Lung (tissue), 12 donors: Measurements from ENCODE around the gene TTC32. TPM values are rescaled to one million over a fixed set of nuclear protein-coding genes. Genes with fewer than 3 reads are reported as not detected.

ENCODE experiments used
- ATAC-seq: fragments of 200-7000 bp; cut with Tn5 transposase; one replicate; pipeline ENCODE4 v1.9.1; 2020; ENCODE audit warnings: moderate number of reproducible peaks; ENCODE audit not compliant: insufficient read depth, low FRiP score
- DNase-seq, 3 donors: peaks; one replicate each; pipeline ENCODE4 v3.0.0-alpha.2; 2013 to 2017
- H3K27ac ChIP-seq, 2 donors: one replicate each; pipeline ENCODE4 v1.5.1; 2013; ENCODE audit warnings: mild to moderate bottlenecking in 2 of 2, moderate library complexity in 2 of 2, control low read depth in 1 of 2, inconsistent platforms in 1 of 2, low read depth in 1 of 2, low read length in 1 of 2
- H3K27me3 ChIP-seq, 3 donors: one replicate each; pipeline ENCODE4 v1.5.1; 2013; ENCODE audit warnings: low read length in 2 of 3; ENCODE audit not compliant: control insufficient read depth in 3 of 3, insufficient read depth in 3 of 3
- H3K36me3 ChIP-seq, 4 donors: one replicate each; pipeline ENCODE4 v1.5.1; 2013; ENCODE audit warnings: low read length in 4 of 4, mild to moderate bottlenecking in 1 of 4, moderate library complexity in 1 of 4; ENCODE audit not compliant: control insufficient read depth in 4 of 4, insufficient read depth in 4 of 4
- H3K4me1 ChIP-seq, 5 donors: one replicate each; pipeline ENCODE4 v1.5.1; 2013; ENCODE audit warnings: low read length in 5 of 5, mild to moderate bottlenecking in 2 of 5, moderate library complexity in 1 of 5; ENCODE audit not compliant: control insufficient read depth in 5 of 5, insufficient read depth in 5 of 5
- H3K4me3 ChIP-seq: one replicate; pipeline ENCODE4 v1.5.1; 2013; ENCODE audit warnings: mild to moderate bottlenecking, control low read depth, moderate library complexity
- H3K9ac ChIP-seq, 2 donors: one replicate each; pipeline ENCODE4 v1.5.1; 2013; ENCODE audit warnings: low read length in 2 of 2, control low read depth in 1 of 2; ENCODE audit not compliant: insufficient read depth in 1 of 2
- H3K9me3 ChIP-seq, 4 donors: one replicate each; pipeline ENCODE4 v1.5.1; 2013; ENCODE audit warnings: low read length in 3 of 4, mild to moderate bottlenecking in 1 of 4, moderate library complexity in 1 of 4; ENCODE audit not compliant: control insufficient read depth in 4 of 4, insufficient read depth in 3 of 4
- WGBS, 2 donors: extraction: QIAGEN DNeasy Blood & Tissue Kit; methylation state at CpG; one replicate each; pipeline ENCODE4 v1.1.7; 2013; 5-methylcytosine and 5-hydroxymethylcytosine counted together
- polyA plus RNA-seq, 2 donors: library from polyadenylated mRNA; stranded (reverse); fragments of 200-250 nt; gene quantifications; one replicate each; pipeline ENCODE4 v1.2.1, GENCODE V29; 2013
- total RNA-seq, 2 donors: library from RNA; depleted of rRNA in 1 of 2; stranded (reverse); fragments of >200 nt in 1 of 2; gene quantifications; one replicate each; pipeline ENCODE4 v1.2.1, GENCODE V29; 2014 to 2021
- TF ChIP-seq, protein P1 (sequence below): IDR thresholded peaks from 2 replicates; pipeline ENCODE4 v1.5.1; 2012; ENCODE audit warnings: mild to moderate bottlenecking; ENCODE audit errors: control extremely low read depth, extremely low read depth
- donor health status: control.
- donor health status: control.
- donor health status: Bipolar disorder and iron deficiency.
- donor health status: healthy.
- donor health status: DM: yes; HTN: yes; CAD: no.

Gene TTC32
- total and polyA plus RNA-seq, 4 donors, result 11.5 to 47.3 (median 16.2) TPM

DNA sequence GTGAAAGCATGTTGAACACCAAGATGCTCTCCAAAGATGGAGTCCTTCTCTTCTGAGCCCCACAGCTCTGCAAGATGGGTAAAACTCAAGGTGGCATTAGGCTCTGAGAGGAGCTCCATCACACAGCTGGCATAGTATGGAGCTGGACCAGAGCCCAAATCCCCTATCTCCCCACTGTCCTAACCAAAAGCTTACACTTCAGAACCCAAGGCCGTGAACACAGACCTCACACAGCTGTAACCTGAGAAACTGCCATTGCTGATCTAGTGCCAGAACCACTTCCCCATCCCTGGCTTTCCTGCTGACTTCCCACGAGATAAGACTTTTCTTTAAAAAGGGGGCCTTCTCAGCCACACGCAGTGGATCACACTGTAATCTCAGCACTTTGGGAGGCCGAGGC lies 25.0 kb downstream of the TTC32 start:
- H3K27me3 ChIP-seq, result no peaks in the 10 kb centered on the region
- H3K9ac ChIP-seq, result no peak overlapping the region
- no peak for ATAC-seq
- TF ChIP-seq, protein P1, sequence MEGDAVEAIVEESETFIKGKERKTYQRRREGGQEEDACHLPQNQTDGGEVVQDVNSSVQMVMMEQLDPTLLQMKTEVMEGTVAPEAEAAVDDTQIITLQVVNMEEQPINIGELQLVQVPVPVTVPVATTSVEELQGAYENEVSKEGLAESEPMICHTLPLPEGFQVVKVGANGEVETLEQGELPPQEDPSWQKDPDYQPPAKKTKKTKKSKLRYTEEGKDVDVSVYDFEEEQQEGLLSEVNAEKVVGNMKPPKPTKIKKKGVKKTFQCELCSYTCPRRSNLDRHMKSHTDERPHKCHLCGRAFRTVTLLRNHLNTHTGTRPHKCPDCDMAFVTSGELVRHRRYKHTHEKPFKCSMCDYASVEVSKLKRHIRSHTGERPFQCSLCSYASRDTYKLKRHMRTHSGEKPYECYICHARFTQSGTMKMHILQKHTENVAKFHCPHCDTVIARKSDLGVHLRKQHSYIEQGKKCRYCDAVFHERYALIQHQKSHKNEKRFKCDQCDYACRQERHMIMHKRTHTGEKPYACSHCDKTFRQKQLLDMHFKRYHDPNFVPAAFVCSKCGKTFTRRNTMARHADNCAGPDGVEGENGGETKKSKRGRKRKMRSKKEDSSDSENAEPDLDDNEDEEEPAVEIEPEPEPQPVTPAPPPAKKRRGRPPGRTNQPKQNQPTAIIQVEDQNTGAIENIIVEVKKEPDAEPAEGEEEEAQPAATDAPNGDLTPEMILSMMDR, result no peak
- no peak overlapping the region for H3K4me3 ChIP-seq
- no peak overlapping the region for H3K27ac ChIP-seq
- H3K4me1 ChIP-seq, result no peaks in the 10 kb centered on the region
- peak in 2 of 3 donors; percentile 11 to 52 for DNase-seq
- WGBS, 2 donors, result 48 to 82% methylated on average over 4 of the region's 4 CpGs
- no peaks in the 10 kb centered on the region for H3K9me3 ChIP-seq
- no peaks in the 10 kb centered on the region for H3K36me3 ChIP-seq

DNA sequence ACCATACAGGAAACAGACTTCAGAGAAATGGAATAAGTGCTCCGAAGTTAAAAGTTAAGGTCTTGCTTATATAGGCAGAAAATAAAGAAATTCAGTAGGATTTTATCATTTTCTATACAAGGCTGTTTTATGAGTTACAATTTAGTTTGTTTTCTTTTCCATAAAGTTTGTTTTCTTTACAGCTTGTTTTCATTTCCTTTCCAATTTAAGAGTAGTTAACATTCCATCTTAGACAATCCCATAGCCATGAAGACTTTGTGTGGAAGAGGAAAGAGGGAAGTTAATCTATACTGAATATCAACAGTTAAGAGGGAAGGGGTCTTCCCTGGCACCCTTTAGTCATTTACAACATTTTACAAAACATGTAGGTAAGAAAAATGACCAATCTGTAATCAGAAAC lies 26.5 kb downstream of the TTC32 start:
- H3K4me3 ChIP-seq, result no peak overlapping the region
- H3K27ac ChIP-seq, result no peak overlapping the region
- H3K4me1 ChIP-seq, result no peaks in the 10 kb centered on the region
- 89 to 90% methylated on average over 1 of the region's 1 CpG for WGBS, 2 donors
- no peaks in the 10 kb centered on the region for H3K9me3 ChIP-seq
- no peak overlapping the region for H3K9ac ChIP-seq
- TF ChIP-seq, protein P1, result no peak
- no peaks in the 10 kb centered on the region for H3K27me3 ChIP-seq
- ATAC-seq (no peak), DNase-seq (no peak)
- no peaks in the 10 kb centered on the region for H3K36me3 ChIP-seq

DNA sequence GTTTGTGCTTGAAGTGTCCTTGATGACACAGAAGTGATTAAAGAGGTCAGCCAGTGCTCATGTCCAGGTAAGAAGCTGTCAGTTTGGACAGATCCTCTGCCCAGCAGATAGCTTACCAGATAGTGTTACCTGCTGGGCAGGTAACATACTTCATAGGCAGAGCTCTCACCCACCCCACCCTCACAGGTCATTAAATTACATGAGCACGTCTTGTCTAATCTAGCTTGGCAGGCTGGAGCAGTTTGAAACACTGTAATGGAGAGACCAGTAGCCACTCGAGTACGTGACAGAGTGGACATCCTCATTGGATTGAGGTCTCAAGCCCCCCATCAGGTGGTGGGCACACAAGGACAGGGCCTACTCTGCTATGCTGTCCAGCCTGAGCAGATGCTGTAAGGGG lies 27.1 kb downstream of the TTC32 start:
- Histone ChIP-seq H3K4me1 (no peaks in the 10 kb centered on the region), H3K9me3 (no peaks in the 10 kb centered on the region), H3K27ac (no peak overlapping the region), H3K36me3 (no peaks in the 10 kb centered on the region), H3K9ac (no peak overlapping the region), H3K27me3 (no peaks in the 10 kb centered on the region), H3K4me3 (no peak overlapping the region)
- no peak for ATAC-seq
- WGBS, 2 donors, result 93 to 95% methylated on average over 3 of the region's 3 CpGs
- no peak for DNase-seq
- TF ChIP-seq, protein P1, result no peak

DNA sequence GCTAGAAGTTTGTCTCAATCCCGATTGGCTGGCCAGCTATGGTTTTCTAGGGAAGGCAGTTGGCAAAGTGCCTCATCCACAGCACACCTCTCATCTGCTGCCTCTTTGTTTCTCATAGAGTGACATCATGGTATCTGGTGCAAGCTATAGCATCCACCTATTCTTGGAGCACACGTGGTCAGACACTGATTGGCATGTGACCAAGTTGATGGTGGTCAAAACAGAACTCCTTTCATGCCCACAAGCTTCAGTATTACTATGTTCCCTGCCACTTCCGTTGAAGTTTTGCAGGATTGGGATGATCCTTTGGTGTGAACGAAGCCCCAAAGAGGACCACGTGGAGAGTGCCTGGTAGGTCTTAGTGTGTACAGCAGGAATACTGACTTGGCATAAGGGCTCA lies 28.8 kb downstream of the TTC32 start:
- Histone ChIP-seq H3K9me3 (no peaks in the 10 kb centered on the region), H3K27ac (no peak overlapping the region), H3K4me1 (peaks cover 0 to 13% (median 6%) of the 10 kb centered on the region in 5 donors), H3K36me3 (no peaks in the 10 kb centered on the region), H3K4me3 (no peak overlapping the region), H3K27me3 (no peaks in the 10 kb centered on the region), H3K9ac (no peak overlapping the region)
- ATAC-seq (no peak), DNase-seq (peak in 1 of 3 donors; percentile 4)
- TF ChIP-seq, protein P1, result no peak
- WGBS, 2 donors, result 90 to 93% methylated on average over 5 of the region's 5 CpGs
